Measurements from ENCODE around the gene HNRNPUL1.

Gene HNRNPUL1

DNA sequence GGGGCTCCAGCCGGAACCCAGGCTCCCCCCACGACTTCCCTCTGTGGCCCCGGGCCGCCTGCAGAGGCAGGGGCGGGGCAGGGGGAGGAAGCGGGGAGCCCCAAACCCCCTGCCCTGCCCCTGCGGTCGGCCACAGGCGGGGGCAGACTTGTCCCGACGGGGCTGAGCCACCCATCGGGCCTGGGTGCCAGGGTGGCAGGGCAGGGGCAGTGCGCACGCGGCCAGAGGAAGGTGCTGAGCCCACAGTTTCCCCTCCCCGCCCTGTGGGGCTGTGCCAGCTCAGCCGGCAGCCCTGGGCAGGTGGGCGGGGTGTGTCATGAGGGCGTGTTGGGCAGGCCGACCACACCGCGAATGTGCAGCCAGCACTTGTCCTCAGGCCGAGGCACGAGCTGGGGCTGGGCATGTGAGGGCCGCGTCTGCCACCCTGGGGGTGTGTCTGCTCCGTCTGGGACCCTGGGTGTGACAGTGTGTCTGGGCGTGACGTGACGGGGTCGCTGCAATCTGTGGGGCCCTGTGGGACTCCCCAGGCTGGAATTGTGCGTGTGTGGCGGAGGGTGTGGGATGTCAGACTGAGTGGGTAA lies 63.5 kb downstream of the HNRNPUL1 start:
- TF ChIP-seq, protein P1, sequence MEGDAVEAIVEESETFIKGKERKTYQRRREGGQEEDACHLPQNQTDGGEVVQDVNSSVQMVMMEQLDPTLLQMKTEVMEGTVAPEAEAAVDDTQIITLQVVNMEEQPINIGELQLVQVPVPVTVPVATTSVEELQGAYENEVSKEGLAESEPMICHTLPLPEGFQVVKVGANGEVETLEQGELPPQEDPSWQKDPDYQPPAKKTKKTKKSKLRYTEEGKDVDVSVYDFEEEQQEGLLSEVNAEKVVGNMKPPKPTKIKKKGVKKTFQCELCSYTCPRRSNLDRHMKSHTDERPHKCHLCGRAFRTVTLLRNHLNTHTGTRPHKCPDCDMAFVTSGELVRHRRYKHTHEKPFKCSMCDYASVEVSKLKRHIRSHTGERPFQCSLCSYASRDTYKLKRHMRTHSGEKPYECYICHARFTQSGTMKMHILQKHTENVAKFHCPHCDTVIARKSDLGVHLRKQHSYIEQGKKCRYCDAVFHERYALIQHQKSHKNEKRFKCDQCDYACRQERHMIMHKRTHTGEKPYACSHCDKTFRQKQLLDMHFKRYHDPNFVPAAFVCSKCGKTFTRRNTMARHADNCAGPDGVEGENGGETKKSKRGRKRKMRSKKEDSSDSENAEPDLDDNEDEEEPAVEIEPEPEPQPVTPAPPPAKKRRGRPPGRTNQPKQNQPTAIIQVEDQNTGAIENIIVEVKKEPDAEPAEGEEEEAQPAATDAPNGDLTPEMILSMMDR (conservative IDR thresholded peaks at IDR 0.05; ENCODE audit: low read depth, low read length) = no peak
- DNase-seq (ENCODE audit: low read depth) = peak; percentile 38
- peak overlapping the region; percentile 23 for H3K4me3 ChIP-seq (ENCODE audit: low read depth, low read length)

DNA sequence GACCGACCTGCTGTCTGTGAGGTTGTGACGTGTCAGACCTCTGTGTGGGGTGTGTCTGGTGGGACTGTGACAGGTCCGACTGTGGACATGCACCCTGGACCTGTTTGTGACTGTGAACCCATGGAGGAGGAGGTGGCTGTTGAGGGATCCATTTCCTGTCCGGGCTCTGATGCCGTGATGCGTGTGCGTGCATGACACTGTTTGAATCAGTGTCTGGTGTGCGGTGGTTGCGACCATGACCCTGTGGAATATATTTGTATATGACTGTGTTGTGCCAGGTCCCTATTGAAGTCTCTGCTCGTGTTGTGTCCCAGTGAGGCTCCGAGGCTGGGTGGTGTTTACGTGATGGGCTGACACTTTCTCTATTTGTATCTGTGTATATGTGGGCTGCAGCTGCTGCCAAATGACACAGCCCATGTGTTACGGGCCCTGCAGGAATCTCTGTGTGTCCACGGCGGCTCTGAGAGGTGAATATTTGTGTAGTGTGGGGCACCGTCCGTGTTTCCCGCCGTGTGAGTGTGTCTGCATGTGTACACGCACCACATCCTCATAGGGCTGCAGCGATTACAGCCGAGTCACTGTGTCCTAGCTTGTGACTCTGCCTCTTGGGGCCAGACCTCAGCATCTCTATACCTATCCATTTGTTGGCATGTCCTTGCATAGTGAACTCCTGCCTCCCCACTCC lies 64.1 kb downstream of the HNRNPUL1 start:
- TF ChIP-seq, protein P1 (conservative IDR thresholded peaks at IDR 0.05; ENCODE audit: low read depth, low read length) = no peak
- peak; percentile 44 for DNase-seq (ENCODE audit: low read depth)
- no peak overlapping the region for H3K4me3 ChIP-seq (ENCODE audit: low read depth, low read length)

DNA sequence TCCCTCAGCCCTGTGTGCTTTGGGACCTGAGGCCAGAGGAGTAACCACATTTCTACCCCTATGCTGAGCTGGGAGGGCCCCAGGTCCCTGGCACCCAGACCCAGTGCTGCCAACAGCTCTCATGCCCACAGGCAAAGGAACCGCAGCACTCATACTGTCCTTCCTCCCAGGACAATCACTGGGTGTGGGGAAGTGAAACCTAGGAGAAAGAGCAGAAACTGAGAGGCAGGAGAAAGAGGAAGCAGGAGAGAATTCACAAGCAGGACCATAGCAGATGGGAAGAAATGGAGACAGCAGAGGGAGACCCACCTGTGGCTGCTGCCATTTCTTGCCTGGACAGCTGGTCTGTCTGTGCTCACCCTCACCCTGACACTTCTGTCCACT lies 64.7 kb downstream of the HNRNPUL1 start:
- TF ChIP-seq, protein P1 (conservative IDR thresholded peaks at IDR 0.05; ENCODE audit: low read depth, low read length) = no peak
- DNase-seq (ENCODE audit: low read depth) = no peak
- no peak overlapping the region for H3K4me3 ChIP-seq (ENCODE audit: low read depth, low read length)

DNA sequence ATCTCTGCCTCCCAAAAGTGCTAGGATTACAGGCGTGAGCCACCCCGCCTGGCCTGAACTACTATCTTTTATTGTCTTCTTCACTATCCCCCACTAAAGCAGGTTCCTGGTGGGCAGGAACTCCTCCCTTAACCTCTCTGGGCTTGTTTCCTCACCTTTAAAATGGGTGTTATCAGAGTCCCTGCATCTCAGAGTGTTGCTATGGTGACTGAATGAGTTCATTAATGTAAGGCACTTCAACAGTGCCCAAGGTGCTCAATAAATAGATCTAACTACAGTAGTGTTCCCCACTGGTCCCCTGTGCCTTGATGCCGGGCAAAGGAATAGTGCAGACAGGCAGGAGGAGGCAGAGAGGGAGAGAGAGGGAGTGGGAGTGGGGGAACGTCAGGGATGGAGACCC lies 66.3 kb downstream of the HNRNPUL1 start:
- TF ChIP-seq, protein P1 (conservative IDR thresholded peaks at IDR 0.05; ENCODE audit: low read depth, low read length) = no peak
- H3K4me3 ChIP-seq (ENCODE audit: low read depth, low read length) = no peak overlapping the region
- no peak for DNase-seq (ENCODE audit: low read depth)

DNA sequence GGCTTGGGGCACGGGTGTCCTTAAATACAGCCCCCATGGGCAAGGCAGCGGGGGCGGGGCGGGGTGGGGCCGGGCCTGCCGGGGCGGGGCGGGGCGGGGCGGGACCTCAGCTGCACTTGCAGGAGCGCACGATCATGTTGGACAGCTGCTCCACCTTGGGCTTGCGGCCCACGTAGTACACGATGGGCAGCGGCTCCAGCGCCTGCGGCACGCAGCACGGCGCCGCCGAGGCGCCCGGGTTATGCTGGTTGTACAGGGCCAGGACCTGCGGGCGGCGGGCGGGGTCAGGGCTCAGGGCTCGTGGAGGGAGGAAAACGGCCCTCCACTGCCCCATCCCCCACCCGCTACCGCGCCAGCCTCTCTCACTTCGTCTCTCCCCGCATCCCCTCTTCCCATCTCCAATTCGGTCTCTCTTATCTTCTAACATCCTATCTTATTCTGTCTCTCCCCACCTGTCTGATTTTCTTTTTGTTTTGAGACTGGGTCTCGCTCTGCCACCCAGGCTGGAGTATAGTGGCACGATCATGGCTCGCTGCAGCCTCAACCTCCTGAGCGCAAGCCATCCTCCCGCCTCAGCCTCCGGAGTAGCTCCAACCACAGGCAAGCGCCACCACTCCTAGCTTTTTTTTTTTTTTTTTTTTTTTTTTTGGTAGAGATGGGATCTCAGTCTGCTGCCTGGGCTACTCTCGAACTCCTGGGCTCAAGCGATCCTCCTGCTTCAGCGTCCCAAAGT lies 66.9 kb downstream of the HNRNPUL1 start:
- TF ChIP-seq, protein P1 (conservative IDR thresholded peaks at IDR 0.05; ENCODE audit: low read depth, low read length) = no peak
- DNase-seq (ENCODE audit: low read depth) = no peak
- no peak overlapping the region for H3K4me3 ChIP-seq (ENCODE audit: low read depth, low read length)

DNA sequence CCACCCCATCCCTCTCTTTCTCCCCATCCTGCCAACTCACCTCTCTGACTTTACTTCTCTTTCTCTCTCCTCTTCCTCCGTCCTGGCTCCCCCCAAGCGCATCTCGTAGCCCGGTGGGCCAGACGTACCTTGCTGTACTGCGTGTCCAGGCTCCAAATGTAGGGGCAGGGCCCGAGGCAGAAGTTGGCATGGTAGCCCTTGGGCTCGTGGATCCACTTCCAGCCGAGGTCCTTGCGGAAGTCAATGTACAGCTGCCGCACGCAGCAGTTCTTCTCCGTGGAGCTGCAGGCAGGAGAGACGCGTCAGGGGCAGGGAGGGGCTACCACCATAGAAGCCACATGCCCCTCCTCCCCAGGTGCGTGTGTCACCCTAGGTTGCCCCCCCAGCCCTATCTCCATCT lies 67.8 kb downstream of the HNRNPUL1 start:
- no peak overlapping the region for H3K4me3 ChIP-seq (ENCODE audit: low read depth, low read length)
- TF ChIP-seq, protein P1 (conservative IDR thresholded peaks at IDR 0.05; ENCODE audit: low read depth, low read length) = no peak
- DNase-seq (ENCODE audit: low read depth) = no peak
